NOMO-1 treated with dmso at 0.1 percent for 144 hours (cell line): ENCODE results near the gene PKDREJ.
A peak's percentile ranks its signal among the peaks of the same experiment; 100 is the strongest.
"Not testable (repeated sequence)": the region's sequence is repeated elsewhere in the genome, so short reads cannot be mapped to it uniquely, and the experiment has no call there.

Source experiments
- DNase-seq: peaks from one replicate; lab custom pipeline; 2025; ENCODE audit not compliant: unreplicated experiment; lab: John Stamatoyannopoulos, UW

PKDREJ gene

DNA sequence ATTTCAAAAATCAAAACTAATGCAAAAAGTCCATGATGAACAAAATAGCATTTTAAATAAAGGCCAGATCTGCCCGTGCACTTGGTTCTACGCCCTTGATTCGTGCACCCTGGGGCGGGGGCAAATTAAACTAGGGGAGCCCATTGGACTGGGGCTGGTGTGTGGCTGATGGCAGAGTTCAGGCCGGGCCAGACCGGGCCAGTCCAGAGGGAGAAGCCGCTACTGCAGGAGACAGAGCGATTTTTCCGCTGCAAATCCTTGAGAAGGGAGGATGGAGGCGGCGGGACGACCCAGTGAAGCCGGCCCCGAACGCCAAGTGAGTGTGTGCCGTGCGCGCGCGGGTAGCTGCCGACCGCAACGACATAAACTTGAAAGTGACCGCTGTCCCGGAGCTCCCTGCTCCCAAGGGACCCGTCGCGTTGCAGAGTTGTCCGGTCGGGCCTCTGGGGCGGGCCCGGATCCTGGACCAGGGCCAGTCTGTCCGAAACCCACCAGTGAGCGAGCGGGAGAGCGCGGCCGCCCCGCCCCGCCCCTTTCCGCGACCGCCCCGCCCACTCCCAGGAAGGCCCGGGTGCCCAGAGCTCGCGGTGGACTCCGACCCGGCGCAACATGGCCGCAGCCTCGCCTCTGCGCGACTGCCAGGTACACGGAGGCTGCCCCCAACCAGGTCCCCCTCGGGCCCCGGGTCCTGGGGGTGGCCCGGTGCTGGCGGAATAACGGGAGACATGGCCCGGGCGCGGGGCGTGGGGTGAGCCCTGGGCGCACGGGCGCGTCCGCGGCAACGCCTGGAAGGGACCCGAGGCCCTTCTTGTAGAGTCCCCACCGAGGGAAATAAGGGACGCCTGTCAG, 4.5 kb upstream of the PKDREJ start, which contains the start of gene TTC38:
Gene TTC38 (plus strand): TSS at position 578 of the 849 bp plus-strand sequence. CDS start 32 bp downstream, at position 610.
- peak; percentile 42 for DNase-seq

DNA sequence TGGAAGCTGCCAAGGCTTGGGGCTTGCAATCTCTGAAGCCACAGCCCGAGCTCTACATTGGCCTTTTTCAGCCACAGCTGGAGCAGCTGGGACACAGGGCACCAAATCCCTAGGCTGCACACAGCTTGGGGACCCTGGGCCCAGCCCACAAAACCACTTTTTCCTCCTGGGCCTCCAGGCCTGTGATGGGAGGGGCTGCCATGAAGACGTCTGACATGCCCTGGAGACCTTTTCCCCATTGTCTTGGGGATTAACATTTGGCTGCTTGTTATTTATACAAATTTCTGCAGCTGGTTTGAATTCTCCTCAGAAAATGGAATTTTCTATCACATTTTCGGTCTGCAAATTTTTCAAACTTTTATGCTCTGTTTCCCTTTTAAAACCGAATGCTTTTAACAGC, 2.5 kb upstream of the PKDREJ start:
- not testable (repeated sequence) for DNase-seq

DNA sequence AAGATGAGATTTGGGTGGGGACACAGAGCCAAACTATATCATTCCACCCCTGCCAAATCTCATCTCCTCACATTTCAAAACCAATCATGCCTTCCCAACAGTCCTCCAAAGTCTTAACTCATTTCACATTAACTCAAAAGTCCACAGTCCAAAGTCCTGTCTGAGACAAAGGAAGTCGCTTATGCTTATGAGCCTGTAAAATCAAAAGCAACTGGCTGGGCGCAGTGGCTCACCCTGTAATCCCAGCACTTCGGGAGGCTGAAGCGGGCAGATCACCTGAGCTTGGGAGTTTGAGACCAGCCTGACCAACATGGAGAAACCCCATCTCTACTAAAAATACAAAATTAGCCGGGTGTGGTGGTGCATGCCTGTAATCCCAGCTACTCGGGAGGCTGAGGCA, 1.4 kb upstream of the PKDREJ start:
- not testable (repeated sequence) for DNase-seq

DNA sequence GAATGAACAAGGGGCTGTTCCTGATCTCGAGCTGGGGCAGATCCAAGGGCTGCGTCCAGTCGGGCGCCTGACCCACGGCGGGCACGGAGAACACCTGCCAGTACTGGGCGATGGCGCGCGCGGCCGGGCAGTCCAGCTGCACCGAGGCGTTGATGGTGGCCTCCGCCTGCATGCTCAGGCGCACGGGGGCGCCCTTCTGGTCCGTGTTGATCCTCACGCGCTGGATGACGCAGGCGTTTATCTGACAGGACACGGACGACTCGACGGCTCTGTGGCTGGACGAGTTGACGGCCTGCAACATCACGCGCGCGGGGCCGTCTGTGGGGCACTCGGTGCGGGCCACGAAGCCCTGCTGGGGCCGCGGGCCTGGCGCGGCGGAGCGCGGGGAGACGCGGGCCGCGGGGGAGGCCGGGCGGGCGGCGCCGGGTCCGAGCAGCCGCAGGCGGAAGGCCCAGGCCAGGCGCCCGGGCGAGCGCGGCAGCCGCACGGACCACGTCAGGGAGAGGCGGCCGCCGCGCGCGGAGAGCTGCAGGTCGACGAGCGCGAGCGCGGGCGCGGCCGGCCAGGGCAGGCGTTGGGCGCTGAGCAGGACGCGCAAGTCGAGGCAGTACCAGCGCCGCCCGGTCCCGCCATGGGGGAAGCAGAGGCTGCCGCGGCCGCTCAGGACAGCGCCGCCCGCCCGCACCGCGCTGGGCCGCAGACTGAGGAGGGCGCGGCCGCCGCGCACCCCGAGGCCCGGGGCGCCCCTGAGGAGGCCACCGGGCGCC, 511 bp downstream of the PKDREJ start:
- DNase-seq, result no peak

DNA sequence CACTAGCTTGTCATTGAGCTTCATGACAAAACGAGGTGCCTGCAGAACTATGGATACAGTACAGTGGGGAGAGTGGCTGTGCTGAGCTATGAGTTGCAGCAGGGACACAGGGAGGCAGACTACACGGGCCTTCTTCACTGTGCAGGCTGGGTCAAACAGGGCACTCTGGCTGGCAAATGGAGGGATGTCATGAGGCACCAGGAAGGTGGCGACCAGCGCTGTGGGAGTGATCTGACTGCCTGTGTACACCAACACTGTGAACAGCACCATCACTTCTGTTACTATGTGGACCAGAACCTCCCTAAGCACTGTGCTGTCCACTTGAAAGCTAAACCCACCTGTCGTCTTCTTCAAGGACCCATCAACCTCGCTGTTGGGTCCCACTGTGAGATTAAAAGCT, 3.1 kb downstream of the PKDREJ start:
- no peak for DNase-seq

DNA sequence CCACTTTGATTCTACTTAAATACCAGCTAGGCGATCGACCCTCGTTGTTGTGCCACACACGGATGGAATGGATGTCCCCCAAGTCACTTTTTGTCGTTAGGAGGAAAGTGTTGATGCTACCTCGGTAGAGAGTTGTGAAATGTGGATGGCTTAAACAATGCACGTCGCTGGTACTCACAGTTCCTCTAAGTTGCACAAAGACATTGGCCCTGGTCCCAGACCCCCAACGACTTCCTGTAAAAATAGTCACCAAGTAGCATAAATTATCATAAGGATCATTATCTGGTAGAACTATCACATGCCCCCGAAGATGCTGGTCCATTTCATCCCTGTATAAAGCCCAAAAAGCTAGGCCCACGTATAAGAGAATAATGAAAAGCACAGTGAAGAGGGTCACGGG, 3.8 kb downstream of the PKDREJ start:
- DNase-seq, result peak; percentile 54

DNA sequence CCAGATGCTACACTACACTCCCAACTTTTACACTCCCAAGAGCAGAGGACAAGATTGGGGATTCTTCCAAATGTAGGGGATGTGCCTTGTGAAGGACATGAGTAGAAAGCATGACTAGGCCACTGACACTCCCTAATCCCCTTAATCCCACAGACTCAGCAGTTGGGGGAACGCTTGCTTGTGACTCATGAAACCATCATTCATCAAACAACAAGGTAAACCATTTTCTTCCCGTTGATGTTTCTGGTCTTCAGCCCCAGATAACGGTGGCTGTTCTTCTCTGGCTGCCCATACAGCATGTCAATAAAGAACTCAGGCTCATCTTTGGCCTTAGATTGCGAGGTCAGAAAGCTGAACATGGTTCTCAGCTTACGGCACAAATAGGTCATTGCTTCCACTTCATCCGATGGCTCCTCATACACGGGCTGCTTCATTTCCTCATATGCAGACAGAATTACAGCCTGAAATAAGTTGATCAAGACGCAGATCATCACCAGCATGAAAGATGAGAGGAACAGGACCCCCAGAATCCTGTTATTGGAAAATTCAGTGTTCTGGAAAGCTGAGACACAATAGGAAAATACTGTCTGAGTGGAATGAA, 6.7 kb downstream of the PKDREJ start:
- DNase-seq, result no peak

DNA sequence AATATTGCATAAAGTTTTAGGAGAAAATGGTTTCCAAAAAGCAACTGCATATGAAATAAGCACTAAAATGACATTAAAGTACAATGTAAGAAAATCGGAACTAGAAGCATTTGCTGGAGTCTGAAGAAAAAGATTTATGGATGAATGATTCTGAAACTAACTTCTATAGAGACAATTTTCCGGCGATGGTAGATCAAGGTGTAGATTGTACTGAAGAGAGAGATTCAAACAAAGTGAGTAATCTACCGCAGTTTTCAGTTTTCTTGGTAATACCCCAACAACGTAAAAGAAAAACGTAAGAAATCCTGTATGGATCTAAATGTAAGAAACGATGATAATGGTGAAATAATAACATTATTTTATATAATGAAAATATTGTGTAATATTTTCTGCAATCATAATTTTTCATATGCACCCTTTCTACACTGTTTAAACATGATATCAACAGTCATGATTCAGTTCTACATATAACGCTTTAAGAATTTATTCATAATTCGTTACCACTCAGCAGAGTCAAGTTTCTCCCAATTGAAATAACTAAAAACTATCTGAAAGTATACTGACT, 11.2 kb downstream of the PKDREJ start:
- no peak for DNase-seq

DNA sequence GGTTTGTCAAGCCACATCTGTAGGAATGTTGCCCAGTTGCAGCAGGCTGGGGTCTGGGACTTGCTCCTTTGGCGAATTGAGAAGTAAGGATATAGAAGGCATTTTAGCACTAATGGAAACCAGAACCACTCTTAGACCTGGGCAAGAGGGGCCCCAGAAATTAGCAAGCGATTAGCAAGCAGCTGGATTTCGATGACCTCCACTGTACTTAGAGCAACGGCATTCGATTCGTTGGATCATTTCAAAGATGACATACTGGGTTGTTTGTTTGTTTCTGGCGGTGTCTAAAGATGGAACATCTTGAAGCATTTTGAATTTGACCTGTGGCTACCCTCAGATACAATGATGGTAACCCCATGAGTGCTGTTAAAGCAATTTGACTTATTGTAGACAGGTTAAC, 11.9 kb downstream of the PKDREJ start:
- DNase-seq, result no peak

DNA sequence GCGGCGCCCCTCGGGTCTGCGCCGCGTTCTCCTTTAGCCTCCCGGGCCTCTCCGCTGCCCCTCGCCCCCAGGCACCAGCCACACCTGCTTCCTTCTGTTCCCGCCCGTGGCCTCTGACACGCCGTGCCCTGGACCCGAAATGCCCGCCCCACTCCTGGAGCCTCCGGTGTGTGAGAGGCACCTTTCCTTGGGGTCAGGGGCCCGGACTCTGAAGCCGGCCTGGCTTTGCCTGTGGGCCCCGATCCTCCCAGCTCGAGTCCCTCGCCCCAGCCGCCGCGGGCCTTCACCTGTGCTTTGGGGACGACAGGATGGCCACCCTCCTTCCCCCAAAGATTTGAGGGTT, 12.4 kb downstream of the PKDREJ start:
- DNase-seq, result no peak

DNA sequence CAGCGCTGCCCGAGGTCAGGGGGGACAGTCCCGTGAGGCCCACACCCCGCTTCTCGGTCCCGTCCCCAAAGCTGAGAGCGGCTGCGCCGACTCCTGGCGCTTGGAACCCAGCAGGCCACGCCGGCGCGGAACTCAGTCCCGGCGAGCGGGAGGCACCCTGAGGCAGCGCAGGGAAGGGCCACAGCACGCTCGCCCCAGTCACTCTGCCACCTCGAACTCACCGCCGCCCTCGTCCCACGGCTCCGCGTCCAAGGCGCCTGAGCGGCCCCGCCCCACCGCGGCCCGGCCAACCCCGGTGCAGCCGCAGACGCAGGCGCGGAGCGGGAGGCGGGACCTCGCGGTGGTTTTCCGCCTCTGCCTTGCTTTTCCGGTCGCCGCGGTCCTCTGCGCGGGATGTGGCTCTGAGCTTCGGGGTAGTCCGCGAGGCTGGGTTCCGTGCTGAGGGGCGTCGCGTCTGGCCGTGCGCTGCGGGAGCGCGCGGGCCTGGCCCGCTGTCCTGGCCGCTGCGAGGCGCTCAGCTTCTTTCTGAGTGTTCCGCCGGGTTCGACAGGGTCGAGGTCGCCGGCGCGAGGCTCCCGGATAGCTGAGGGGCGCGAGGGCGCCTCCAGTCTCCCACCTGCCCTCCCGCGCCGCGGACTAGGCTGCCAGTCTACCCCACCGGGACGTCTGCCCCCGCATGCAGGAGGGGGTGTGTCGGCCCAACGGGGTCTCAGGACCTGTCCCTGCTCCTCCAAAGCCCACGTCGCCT, 12.9 kb downstream of the PKDREJ start, which contains the start of gene CDPF1:
Gene CDPF1 (minus strand): TSS at position 259 of the 748 bp plus-strand sequence. CDS start 2,009 bp downstream, outside the sequence.
- peak; percentile 92 for DNase-seq

DNA sequence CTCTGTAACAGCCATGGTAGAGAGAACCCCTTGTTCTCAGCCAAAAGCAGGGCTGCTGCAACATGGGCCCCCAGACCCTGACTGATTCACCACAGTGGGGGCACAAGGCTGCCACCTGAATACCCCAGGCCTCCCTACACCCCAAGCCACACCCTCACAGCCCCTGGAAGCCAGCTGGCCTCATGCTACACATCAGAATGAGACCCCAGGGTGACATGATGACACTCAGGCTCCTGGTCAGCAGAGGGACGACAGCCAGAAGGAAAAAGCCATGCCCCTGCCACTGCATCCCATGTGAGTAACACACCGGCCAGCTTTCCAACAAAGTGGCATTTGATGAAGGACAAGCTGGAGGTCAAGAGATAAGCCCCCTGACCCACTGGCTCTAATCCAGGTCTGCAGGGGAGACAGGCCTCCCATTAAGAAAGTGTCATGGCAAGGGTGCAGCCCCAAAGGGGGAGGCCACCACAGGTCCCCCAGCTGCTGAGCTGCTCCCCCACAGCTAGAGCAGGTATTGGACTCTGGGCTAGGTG, 15.6 kb downstream of the PKDREJ start:
- DNase-seq, result no peak

DNA sequence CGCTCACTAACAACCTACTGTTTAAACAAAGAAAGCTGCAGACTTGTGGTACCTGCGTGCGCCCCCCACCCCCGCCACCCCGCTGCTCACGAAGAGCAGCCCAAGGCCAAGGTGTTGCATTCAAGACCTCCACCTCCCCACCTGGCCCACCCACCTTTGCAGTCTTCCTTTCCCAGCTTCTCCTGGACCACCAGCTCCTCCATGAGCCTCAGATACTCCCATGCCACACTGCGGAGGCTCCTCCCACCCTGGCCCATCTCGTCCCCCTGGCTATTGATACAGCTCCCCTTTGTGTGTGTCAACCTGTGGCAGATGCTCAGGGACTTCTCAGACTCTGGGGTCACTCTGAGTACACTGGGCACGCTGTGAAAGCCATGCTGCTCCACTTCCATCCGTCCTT, 17.0 kb downstream of the PKDREJ start:
- DNase-seq, result no peak

DNA sequence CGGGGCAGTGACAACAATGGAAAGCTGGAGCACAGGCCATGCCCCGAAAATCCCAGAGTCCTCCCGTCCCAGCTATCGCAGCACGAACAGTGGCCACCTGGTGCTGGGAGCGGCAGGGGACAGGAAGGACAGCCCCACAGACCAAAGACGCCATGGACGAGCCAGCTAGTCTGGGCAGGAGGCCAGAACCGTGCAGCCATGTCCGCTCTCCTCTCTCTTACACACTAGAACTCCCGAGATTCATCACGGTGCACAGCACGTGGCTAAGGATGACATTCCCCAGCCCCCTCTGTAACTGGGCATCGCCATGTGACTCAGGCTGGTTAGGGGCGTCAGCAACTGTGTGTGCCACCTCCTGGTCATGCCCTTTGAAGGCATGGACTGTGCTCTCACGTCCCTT, 17.6 kb downstream of the PKDREJ start:
- no peak for DNase-seq

DNA sequence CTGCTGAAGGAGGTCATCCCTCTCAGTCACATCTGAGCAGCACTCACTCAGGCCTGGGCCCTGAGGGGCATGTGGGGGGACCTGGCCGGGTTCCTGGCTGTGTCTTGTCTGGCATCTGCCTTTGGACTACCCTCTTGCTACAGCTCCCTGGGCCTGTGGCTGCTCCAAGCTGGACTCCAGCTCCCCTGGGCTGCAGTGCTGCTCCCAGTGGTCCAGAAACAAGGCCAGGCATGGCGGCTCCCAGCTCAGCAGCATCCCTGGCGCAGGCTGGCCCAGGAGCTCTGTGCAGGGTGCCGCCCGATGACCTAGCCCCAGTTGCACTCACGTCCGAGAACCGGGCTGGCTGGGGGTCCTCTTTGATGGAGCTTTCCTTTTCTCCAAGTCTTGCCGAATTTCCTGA, 18.4 kb downstream of the PKDREJ start:
- no peak for DNase-seq

DNA sequence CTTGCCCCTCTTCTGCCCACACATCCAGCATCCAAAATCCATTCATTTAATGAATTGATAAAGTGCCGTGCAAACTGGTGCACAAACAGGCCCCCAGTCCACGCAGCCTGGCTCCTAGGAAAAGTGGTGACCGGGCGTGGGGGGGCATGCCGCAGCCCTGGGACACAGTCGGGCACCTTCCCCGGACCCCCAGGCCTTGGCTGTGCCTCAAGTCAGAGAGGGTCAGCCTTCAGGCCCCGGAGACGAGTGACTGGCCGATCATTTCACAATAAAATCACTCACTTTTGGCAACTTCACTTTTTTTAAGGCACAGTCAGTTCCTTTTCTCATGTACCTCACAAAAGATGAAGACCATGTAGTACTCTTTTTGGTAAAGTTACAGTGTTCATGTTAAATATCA, 21.1 kb downstream of the PKDREJ start:
- DNase-seq, result no peak

DNA sequence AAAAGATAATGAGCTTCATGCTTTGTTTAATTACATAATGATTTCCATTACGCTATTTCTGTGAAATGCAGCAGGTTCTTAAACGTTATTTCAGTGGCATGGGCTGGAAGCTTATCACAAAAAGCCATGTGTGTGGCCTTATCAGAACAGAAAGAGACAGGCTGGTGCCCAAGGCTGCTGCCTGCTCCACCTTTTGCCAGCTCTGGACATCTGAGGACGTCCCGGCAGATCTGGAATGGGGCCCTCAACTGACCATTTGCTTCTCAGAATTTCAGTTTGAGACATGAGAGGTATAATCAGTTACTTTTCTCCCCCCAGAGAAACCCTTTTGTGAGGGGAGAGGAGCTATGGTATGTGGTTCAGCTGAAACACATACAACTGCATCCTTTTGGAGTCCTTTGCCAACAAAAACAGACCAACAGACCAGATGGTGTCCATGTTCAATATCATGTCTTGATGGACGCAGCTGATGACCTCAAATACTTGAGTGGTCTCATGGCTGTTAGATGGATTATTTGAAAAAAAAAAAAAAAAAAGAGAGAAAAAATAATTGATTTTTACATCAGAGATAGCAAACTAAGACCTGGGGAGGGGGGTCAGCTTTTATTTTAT, 21.6 kb downstream of the PKDREJ start:
- no peak for DNase-seq

DNA sequence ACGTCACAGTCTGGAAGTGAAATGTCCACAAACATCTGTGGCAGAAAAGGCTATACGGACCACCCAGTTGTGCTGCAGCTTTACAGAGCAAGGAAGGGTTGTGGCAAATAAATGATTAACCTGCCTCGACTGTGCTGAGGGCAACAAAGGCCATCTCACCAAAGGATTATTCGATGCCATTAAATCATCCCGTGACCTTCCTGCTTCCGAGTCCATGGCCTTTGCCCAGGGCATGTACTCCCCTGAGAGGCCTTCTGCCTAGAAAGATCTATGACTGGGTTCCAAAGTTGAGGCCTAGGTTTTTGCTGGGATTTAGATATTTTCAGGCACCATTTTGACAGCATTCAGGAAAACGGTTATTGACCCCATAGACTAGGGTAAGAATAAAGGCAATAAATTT, 22.2 kb downstream of the PKDREJ start:
- DNase-seq, result no peak

DNA sequence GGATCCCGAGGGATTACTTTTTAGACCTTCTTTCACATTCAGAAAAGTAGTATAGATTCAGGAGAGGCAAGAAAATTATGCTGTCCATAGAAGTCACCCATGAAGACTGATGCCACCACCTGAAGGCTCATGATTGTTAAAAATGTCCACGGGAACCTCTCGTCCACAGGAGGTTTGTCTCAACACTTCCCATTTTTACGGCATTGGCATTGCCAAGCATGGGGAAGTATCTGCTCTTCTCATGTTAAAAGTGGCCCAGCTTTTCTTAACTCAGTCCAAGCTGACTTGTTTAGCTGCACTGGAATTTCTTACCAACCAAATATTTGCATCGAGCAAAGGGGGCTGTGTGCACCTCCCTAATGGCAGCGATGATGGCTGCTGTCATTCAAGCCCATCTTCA, 22.6 kb downstream of the PKDREJ start:
- no peak for DNase-seq

DNA sequence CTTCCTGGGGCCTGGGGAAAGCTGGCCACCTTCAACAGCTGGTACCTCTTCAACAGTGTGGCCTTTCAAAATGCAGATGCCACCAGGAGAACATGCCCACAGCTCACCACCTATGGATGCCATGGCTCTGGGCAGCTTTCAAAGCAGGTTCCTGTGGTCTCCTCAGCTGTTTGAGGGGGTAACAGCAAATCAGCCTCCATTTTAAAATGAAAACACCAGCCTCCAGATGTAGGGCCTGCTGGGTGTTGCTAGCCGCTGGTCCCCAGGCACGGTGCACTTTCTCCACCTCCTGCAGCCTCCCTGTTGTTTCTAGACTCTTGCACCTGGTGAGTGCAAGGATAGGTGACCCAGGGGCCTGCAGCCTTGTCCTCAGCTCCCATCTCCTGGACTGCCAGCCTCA, 23.1 kb downstream of the PKDREJ start:
- no peak for DNase-seq
